T-cell (primary cell): ENCODE measurements around the gene ZNF343. TPM values are rescaled to one million over a fixed set of nuclear protein-coding genes. Genes with fewer than 3 reads are reported as not detected.
A peak's percentile ranks its signal among the peaks of the same experiment; 100 is the strongest.
"Not testable (repeated sequence)": the region's sequence is repeated elsewhere in the genome, so short reads cannot be mapped to it uniquely, and the experiment has no call there.

ENCODE experiments used
- ATAC-seq, 4 experiments: fragments of 200-7000 bp in 3 of 4; fragments of 150-1000 bp in 1 of 4; cut with Tn5 transposase; replicated peaks in 1 of 4; 1 replicate in 3 of 4; 2 replicates in 1 of 4; pipeline ENCODE4 v1.10.0; 2021; ENCODE audit warnings: moderate library complexity in 3 of 4, mild to moderate bottlenecking in 2 of 4, moderate number of reproducible peaks in 1 of 4
- CTCF ChIA-PET, 2 donors: fragments of 300-600 bp; sonication (Branson Sonifier 250); formaldehyde crosslinking; loops; one replicate each; lab custom pipeline; 2022; ENCODE audit warnings: antibody characterized with exemption in 2 of 2; lab: Charles Lee
- POLR2A ChIA-PET, 2 donors: fragments of 300-600 bp; sonication (Branson Sonifier 250); formaldehyde crosslinking; loops; one replicate each; lab custom pipeline; 2022; ENCODE audit warnings: antibody characterized with exemption in 2 of 2; lab: Charles Lee
- DNase-seq, 35 experiments: peaks; one replicate each; pipeline versions ENCODE4 v3.0.0 to v3.0.0-alpha.2; 2013 to 2023
- H3K27ac ChIP-seq: one replicate; pipeline ENCODE4 v1.5.1; 2013; ENCODE audit warnings: low read length
- H3K27me3 ChIP-seq, 2 experiments: replicated peaks in 1 of 2; 1 replicate in 1 of 2; 2 replicates in 1 of 2; pipeline versions ENCODE4 v1.6.1 to v1.7.0; 2013; ENCODE audit warnings: low read length in 1 of 2, mixed read lengths in 1 of 2; ENCODE audit not compliant: control insufficient read depth in 2 of 2, insufficient read depth in 2 of 2; ENCODE audit errors: extremely low read depth in 1 of 2
- H3K36me3 ChIP-seq, 2 donors: 1 replicate in 1 of 2; 2 replicates in 1 of 2; pipeline versions ENCODE4 v1.6.1 to v1.7.0; 2013; ENCODE audit warnings: low read length in 1 of 2; ENCODE audit not compliant: control insufficient read depth in 2 of 2, insufficient read depth in 1 of 2; ENCODE audit errors: extremely low read depth in 1 of 2
- H3K4me1 ChIP-seq, 2 experiments: 1 replicate in 1 of 2; 2 replicates in 1 of 2; pipeline versions ENCODE4 v1.6.1 to v1.7.0; 2013; ENCODE audit warnings: low read length in 2 of 2, mixed read lengths in 1 of 2; ENCODE audit not compliant: insufficient read depth in 2 of 2, control insufficient read depth in 1 of 2; ENCODE audit errors: extremely low read depth in 1 of 2
- H3K4me3 ChIP-seq, 2 donors: 1 replicate in 1 of 2; 2 replicates in 1 of 2; pipeline versions ENCODE4 v1.5.1 to v1.7.0; 2013; ENCODE audit warnings: mild to moderate bottlenecking in 2 of 2, low read length in 1 of 2, moderate library complexity in 1 of 2; ENCODE audit not compliant: control insufficient read depth in 1 of 2; ENCODE audit errors: extremely low read depth in 1 of 2
- H3K9me3 ChIP-seq: 2 replicates; pipeline ENCODE4 v1.7.0; 2013
- H3K27ac Mint-ChIP-seq, 2 donors: one replicate each; pipeline ENCODE4 v1.8.0; 2020 to 2021; ENCODE audit warnings: mild to moderate bottlenecking in 2 of 2, mixed read lengths in 2 of 2
- H3K27me3 Mint-ChIP-seq, 2 donors: one replicate each; pipeline ENCODE4 v1.8.0; 2021 to 2022; ENCODE audit warnings: mixed read lengths in 2 of 2
- H3K36me3 Mint-ChIP-seq: one replicate; pipeline ENCODE4 v1.8.0; 2021; ENCODE audit warnings: mixed read lengths
- H3K4me1 Mint-ChIP-seq, 3 donors: one replicate each; pipeline ENCODE4 v1.8.0; 2020 to 2022; ENCODE audit warnings: mixed read lengths in 3 of 3, mild to moderate bottlenecking in 1 of 3
- H3K4me3 Mint-ChIP-seq, 3 donors: one replicate each; pipeline ENCODE4 v1.8.0; 2020 to 2022; ENCODE audit warnings: mild to moderate bottlenecking in 3 of 3, mixed read lengths in 3 of 3, moderate library complexity in 3 of 3
- H3K9me3 Mint-ChIP-seq, 3 donors: one replicate each; pipeline ENCODE4 v1.8.0; 2020 to 2022; ENCODE audit warnings: mixed read lengths in 3 of 3
- WGBS: methylation state at CpG from one replicate; pipeline ENCODE4 v1.1.5; 2013; ENCODE audit warnings: missing lambda C conversion rate; ENCODE audit not compliant: insufficient coverage; 5-methylcytosine and 5-hydroxymethylcytosine counted together
- total RNA-seq, 35 experiments: library from RNA in 6 of 35; stranded (reverse) in 6 of 35; fragments of 120-200 nt in 1 of 35; gene quantifications; one replicate each; pipeline versions ENCODE4 v1.2.1 to v1.2.4 and lab custom pipeline; 2013 to 2026

Gene ZNF343
- total RNA-seq, 5 donors from 2014 or later (not counting 1 experiment from before 2014, with no cell fraction given), result 7.6 to 14.2 (median 10.9) TPM

DNA sequence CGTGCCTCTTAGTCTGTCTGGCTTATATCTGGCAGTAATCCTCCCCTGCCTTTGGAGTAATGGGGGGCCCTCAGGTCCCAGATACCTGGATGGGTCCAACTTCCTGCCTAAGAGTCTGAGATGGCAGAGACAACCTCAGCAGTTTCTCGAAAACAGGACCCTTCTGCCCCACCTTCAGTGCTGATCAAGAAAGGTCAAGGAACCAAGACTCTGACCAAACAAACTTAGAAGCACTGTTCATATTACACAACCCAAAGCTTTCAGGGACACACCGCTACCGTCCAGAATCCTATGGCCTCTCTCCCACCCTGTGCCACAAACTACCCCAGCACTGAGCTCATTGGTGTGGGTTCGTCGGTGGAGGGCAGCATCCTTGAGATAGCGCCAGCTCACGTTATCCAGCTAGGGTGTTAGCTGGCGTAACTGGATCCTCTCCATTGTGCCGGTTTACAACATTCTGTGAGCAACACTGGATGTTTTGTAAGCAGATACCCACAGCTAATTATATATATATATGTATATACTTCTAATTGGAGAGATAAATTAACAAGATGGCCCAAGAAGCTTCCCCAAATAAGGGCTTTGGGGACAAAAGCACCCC, 20.1 kb upstream of the ZNF343 start:
- H3K27me3 Mint-ChIP-seq, result peaks cover 3% of the 10 kb centered on the region in 2 donors
- H3K36me3 ChIP-seq, result no peaks in the 10 kb centered on the region
- no peak overlapping the region for H3K4me3 Mint-ChIP-seq
- ATAC-seq, result no peak
- H3K36me3 Mint-ChIP-seq, result no peaks in the 10 kb centered on the region
- no peak overlapping the region for H3K27ac ChIP-seq
- no peaks in the 10 kb centered on the region for H3K9me3 Mint-ChIP-seq
- peaks cover 3 to 19% of the 10 kb centered on the region in 2 experiments for H3K27me3 ChIP-seq
- no peak overlapping the region for H3K27ac Mint-ChIP-seq
- no peak overlapping the region for H3K4me3 ChIP-seq
- WGBS, result 58% methylated on average over 1 of the region's 10 CpGs
- ChIA-PET CTCF (interaction anchor here in 1 of 2 donors (0.7 to 1.4 kb wide), 2 partner anchors 9 to 14 kb away, joined by 3 to 4 read pairs; no protein-coding TSS in a partner anchor), POLR2A (no interaction called here)
- H3K9me3 ChIP-seq, result no peaks in the 10 kb centered on the region
- peaks cover 0 to 12% of the 10 kb centered on the region in 2 experiments for H3K4me1 ChIP-seq
- no peak for DNase-seq
- peaks cover 16 to 19% (median 18%) of the 10 kb centered on the region in 3 donors for H3K4me1 Mint-ChIP-seq

DNA sequence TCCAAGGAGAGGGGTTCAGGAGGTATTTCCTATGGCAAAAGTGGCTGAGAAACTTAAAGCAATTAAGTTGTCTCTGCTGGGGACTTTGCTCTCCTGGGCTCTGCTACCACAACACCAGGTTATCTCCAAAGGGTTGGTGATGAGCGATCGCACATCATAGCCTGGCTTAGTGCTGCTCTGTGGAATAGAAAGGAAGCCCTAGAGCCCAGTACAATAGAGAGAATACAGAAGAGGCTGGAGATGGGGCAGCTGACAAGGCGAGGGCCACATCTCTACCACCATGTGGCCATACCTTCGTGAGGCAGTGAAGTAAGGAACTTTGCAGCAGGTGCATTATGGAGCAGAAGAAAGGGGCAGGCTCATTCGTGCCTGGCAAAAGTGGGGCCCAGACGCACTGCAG, 19.0 kb upstream of the ZNF343 start:
- Mint-ChIP-seq H3K9me3 (no peaks in the 10 kb centered on the region), H3K36me3 (no peaks in the 10 kb centered on the region), H3K4me3 (no peak overlapping the region), H3K27ac (no peak overlapping the region), H3K4me1 (peaks cover 16 to 19% (median 18%) of the 10 kb centered on the region in 3 donors), H3K27me3 (no peaks in the 10 kb centered on the region)
- whole genome bisulfite sequencing, result no CpG with 5 or more reads among the region's 6 CpGs
- no peak overlapping the region for H3K4me3 ChIP-seq
- H3K27me3 ChIP-seq, result peaks cover 0 to 11% of the 10 kb centered on the region in 2 experiments
- DNase-seq (no peak), ATAC-seq (no peak)
- H3K36me3 ChIP-seq, result no peaks in the 10 kb centered on the region
- no peaks in the 10 kb centered on the region for H3K9me3 ChIP-seq
- no peak overlapping the region for H3K27ac ChIP-seq
- ChIA-PET CTCF (no interaction called here), POLR2A (no interaction called here)
- peaks cover 0 to 12% of the 10 kb centered on the region in 2 experiments for H3K4me1 ChIP-seq

DNA sequence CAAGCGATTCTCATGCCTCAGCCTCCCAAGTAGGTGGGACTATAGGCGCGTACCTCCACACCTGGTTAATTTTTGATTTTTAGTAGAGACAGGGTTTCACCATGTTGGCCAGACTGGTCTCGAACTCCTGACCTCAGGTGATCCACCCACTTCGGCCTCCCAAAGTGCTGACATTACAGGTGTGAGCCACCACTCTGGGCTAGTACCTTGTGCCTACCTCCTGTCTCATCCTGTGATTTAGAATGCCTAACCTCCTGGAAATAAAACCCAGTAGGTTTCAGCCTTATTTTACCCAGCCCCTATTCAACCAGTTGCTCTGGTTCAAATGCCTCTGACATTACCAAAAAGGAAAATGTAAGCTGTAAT, 17.5 kb upstream of the ZNF343 start:
- H3K4me1 ChIP-seq, result peaks cover 0 to 15% of the 10 kb centered on the region in 2 experiments
- H3K4me1 Mint-ChIP-seq, result peaks cover 20 to 23% (median 23%) of the 10 kb centered on the region in 3 donors
- not testable (repeated sequence) for H3K9me3 Mint-ChIP-seq, H3K9me3 ChIP-seq, H3K36me3 Mint-ChIP-seq, H3K27ac Mint-ChIP-seq, H3K27me3 Mint-ChIP-seq, H3K27me3 ChIP-seq, H3K27ac ChIP-seq, H3K4me3 ChIP-seq, ATAC-seq, H3K36me3 ChIP-seq, DNase-seq
- POLR2A ChIA-PET, result interaction anchor here in 1 of 2 donors (0.6 kb wide), 1 partner anchor 26 kb away, joined by 5 read pairs; no protein-coding TSS in a partner anchor
- 92% methylated on average over 3 of the region's 5 CpGs for WGBS
- H3K4me3 Mint-ChIP-seq, result peak overlapping the region in 2 of 3 donors; percentile 7 to 34
- CTCF ChIA-PET, result interaction anchor here in 1 of 2 donors (0.6 to 0.7 kb wide), 2 partner anchors 125 to 218 kb away, joined by 3 read pairs; no protein-coding TSS in a partner anchor

GRCh38 chr20:2524709-2525506, 16.2 kb upstream of the ZNF343 start:
- Histone ChIP-seq H3K27ac (peak overlapping the region; percentile 48), H3K9me3 (no peaks in the 10 kb centered on the region), H3K27me3 (peaks cover 0 to 10% of the 10 kb centered on the region in 2 experiments), H3K4me1 (peaks cover 0 to 15% of the 10 kb centered on the region in 2 experiments), H3K4me3 (peak overlapping the region; percentile 87 to 97), H3K36me3 (no peaks in the 10 kb centered on the region)
- WGBS, result under 1% methylated on average over 58 of the region's 64 CpGs
- DNase-seq, result peak in 24 of 35 experiments; percentile 5 to 55 (median 20)
- POLR2A ChIA-PET, result interaction anchor here in 1 of 2 donors (0.6 kb wide), 1 partner anchor 29 kb away, joined by 3 read pairs; no protein-coding TSS in a partner anchor
- ATAC-seq, result peak; percentile 52 to 61 (median 58)
- H3K36me3 Mint-ChIP-seq, result no peaks in the 10 kb centered on the region
- no peaks in the 10 kb centered on the region for H3K9me3 Mint-ChIP-seq
- CTCF ChIA-PET, result interaction anchor here (0.6 to 3.5 kb wide), 8 partner anchors 12 to 204 kb away, joined by 3 to 31 read pairs (median 4); partner anchors contain the start of gene SNRPB (in 1 of the 2)
- peak overlapping the region; percentile 76 to 82 for H3K27ac Mint-ChIP-seq
- peaks cover 0 to 4% of the 10 kb centered on the region in 2 donors for H3K27me3 Mint-ChIP-seq
- peaks cover 15 to 23% (median 20%) of the 10 kb centered on the region in 3 donors for H3K4me1 Mint-ChIP-seq
- peak overlapping the region; percentile 87 to 92 (median 88) for H3K4me3 Mint-ChIP-seq

GRCh38 chr20:2523919-2524708, 15.4 kb upstream of the ZNF343 start:
- peaks cover 11 to 19% (median 16%) of the 10 kb centered on the region in 3 donors for H3K4me1 Mint-ChIP-seq
- Histone ChIP-seq H3K4me3 (peak overlapping the region; percentile 87 to 97), H3K9me3 (no peaks in the 10 kb centered on the region), H3K27ac (peak overlapping the region; percentile 48), H3K36me3 (no peaks in the 10 kb centered on the region), H3K27me3 (peaks cover 0 to 10% of the 10 kb centered on the region in 2 experiments), H3K4me1 (peaks cover 0 to 15% of the 10 kb centered on the region in 2 experiments)
- ChIA-PET CTCF (interaction anchor here (0.6 to 3.5 kb wide), 10 partner anchors 11 to 205 kb away, joined by 3 to 31 read pairs (median 4); partner anchors contain the start of gene SNRPB (in 1 of the 2)), POLR2A (no interaction called here)
- H3K4me3 Mint-ChIP-seq, result peak overlapping the region; percentile 87 to 92 (median 88)
- peak; percentile 83 to 87 (median 84) for ATAC-seq
- DNase-seq, result peak; percentile 75 to 95 (median 88)
- 0% methylated on average over 18 of the region's 26 CpGs for WGBS
- H3K27ac Mint-ChIP-seq, result peak overlapping the region; percentile 44 to 82
- no peaks in the 10 kb centered on the region for H3K36me3 Mint-ChIP-seq
- no peaks in the 10 kb centered on the region for H3K9me3 Mint-ChIP-seq
- peaks cover 2 to 4% of the 10 kb centered on the region in 2 donors for H3K27me3 Mint-ChIP-seq
